Esophagus muscularis mucosa (tissue), 4 donors: ENCODE results near the gene MTNR1A.

Experiments
- EP300 ChIP-seq: sonication (generic); formaldehyde crosslinking; IDR thresholded peaks from one replicate; pipeline ENCODE4 v1.6.1; 2017; ENCODE audit warnings: antibody characterized with exemption
- POLR2A ChIP-seq: fragments of 450-650 bp; IDR thresholded peaks from one replicate; pipeline ENCODE4 v1.6.1; 2017; ENCODE audit warnings: antibody characterized with exemption, moderate library complexity, mild to moderate bottlenecking, low read depth
- POLR2AphosphoS5 ChIP-seq, 2 donors: sonication (generic); formaldehyde crosslinking; IDR thresholded peaks; one replicate each; pipeline ENCODE4 v1.6.1; 2017; ENCODE audit warnings: antibody characterized with exemption in 2 of 2
- TF ChIP-seq, protein P1 (sequence below), 3 experiments: fragments of 200-600 bp in 2 of 3; fragments of 450-650 bp in 1 of 3; sonication (generic) in 2 of 3; IDR thresholded peaks; one replicate each; pipeline ENCODE4 v1.5.1; 2017 to 2019; ENCODE audit warnings: antibody characterized with exemption in 3 of 3, mild to moderate bottlenecking in 2 of 3, moderate library complexity in 1 of 3

- TF ChIP-seq, protein P1, sequence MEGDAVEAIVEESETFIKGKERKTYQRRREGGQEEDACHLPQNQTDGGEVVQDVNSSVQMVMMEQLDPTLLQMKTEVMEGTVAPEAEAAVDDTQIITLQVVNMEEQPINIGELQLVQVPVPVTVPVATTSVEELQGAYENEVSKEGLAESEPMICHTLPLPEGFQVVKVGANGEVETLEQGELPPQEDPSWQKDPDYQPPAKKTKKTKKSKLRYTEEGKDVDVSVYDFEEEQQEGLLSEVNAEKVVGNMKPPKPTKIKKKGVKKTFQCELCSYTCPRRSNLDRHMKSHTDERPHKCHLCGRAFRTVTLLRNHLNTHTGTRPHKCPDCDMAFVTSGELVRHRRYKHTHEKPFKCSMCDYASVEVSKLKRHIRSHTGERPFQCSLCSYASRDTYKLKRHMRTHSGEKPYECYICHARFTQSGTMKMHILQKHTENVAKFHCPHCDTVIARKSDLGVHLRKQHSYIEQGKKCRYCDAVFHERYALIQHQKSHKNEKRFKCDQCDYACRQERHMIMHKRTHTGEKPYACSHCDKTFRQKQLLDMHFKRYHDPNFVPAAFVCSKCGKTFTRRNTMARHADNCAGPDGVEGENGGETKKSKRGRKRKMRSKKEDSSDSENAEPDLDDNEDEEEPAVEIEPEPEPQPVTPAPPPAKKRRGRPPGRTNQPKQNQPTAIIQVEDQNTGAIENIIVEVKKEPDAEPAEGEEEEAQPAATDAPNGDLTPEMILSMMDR (IDR thresholded peaks at IDR 0.05): no peak
- TF ChIP-seq EP300 (no peak), POLR2A (no peak), POLR2AphosphoS5 (IDR thresholded peaks at IDR 0.05) (no peak)
These were observed 48.9 kb upstream of the MTNR1A start for GRCh38 chr4:186604124-186604807.
